HFFc6 (cell line): ENCODE results near the gene FDPS. TPM values are rescaled to one million over a fixed set of nuclear protein-coding genes. Genes with fewer than 3 reads are reported as not detected.

Experiments
- DNase-seq: peaks from one replicate; pipeline ENCODE4 v3.0.0-alpha.2; 2018
- H3K27ac Mint-ChIP-seq: 2 replicates; pipeline ENCODE4 v1.8.0; 2020; ENCODE audit warnings: mild to moderate bottlenecking, mixed read lengths
- H3K27me3 Mint-ChIP-seq: 2 replicates; pipeline ENCODE4 v1.8.0; 2021; ENCODE audit warnings: mild to moderate bottlenecking, moderate library complexity, mixed read lengths; ENCODE audit not compliant: insufficient read depth
- H3K36me3 Mint-ChIP-seq: 2 replicates; pipeline ENCODE4 v1.8.0; 2021; ENCODE audit warnings: low read depth, mixed read lengths
- H3K4me1 Mint-ChIP-seq: 2 replicates; pipeline ENCODE4 v1.8.0; 2020; ENCODE audit warnings: low read depth, mixed read lengths
- H3K4me3 Mint-ChIP-seq: 2 replicates; pipeline ENCODE4 v1.8.0; 2020; ENCODE audit warnings: mild to moderate bottlenecking, moderate library complexity, mixed read lengths
- H3K9me3 Mint-ChIP-seq: 2 replicates; pipeline ENCODE4 v1.8.0; 2020; ENCODE audit warnings: mild to moderate bottlenecking, mixed read lengths
- CTCF ChIP-seq: fragments of 200-600 bp; sonication (generic); IDR thresholded peaks from 2 replicates; pipeline ENCODE4 v1.5.0; 2021; ENCODE audit warnings: antibody characterized with exemption, mild to moderate bottlenecking
- total RNA-seq, 6 experiments: library from RNA; stranded (reverse); fragmentation: NEBNext Ultra II Directional; extraction: Animal tissue kit (Norgen Biotek cat#: 25700); gene quantifications; 2 replicates in 1 of 6; 3 replicates in 5 of 6; pipeline ENCODE4 v1.2.3, GENCODE V29; 2021

Gene FDPS
- total RNA-seq, 6 experiments from 2014 or later, result 117 to 147 (median 127) TPM

GRCh38 chr1:155309423-155310021 lies 856 bp downstream of the FDPS start:
- H3K27me3 Mint-ChIP-seq, result peaks cover 9% of the 10 kb centered on the region
- H3K36me3 Mint-ChIP-seq, result 0 out of 2 replicates have a peak, but pooled peaks cover 4% of the 10 kb centered on the region
- no peaks in the 10 kb centered on the region for H3K9me3 Mint-ChIP-seq
- peak overlapping the region; percentile 99 for H3K4me3 Mint-ChIP-seq
- DNase-seq, result no peak
- H3K4me1 Mint-ChIP-seq, result peaks cover 31% of the 10 kb centered on the region
- no peak for TF ChIP-seq CTCF
- H3K27ac Mint-ChIP-seq, result peak overlapping the region; percentile 95

- 0 out of 2 replicates have a peak, but pooled peaks cover 4% of the 10 kb centered on the region for H3K36me3 Mint-ChIP-seq
- peaks cover 1% of the 10 kb centered on the region for H3K27me3 Mint-ChIP-seq
- DNase-seq, result no peak
- peaks cover 22% of the 10 kb centered on the region for H3K4me1 Mint-ChIP-seq
- H3K27ac Mint-ChIP-seq, result peak overlapping the region; percentile 32; the same call in 1 of the 2 replicates
- no peak for TF ChIP-seq CTCF
- H3K4me3 Mint-ChIP-seq, result no peak overlapping the region; the same call in 1 of the 2 replicates
- H3K9me3 Mint-ChIP-seq, result no peaks in the 10 kb centered on the region
These were observed 4.6 kb downstream of the FDPS start for GRCh38 chr1:155313261-155313660.

- H3K27me3 Mint-ChIP-seq, result peaks cover 2% of the 10 kb centered on the region
- no peaks in the 10 kb centered on the region for H3K9me3 Mint-ChIP-seq
- no peak overlapping the region for H3K27ac Mint-ChIP-seq
- no peak overlapping the region for H3K4me3 Mint-ChIP-seq
- no peak for TF ChIP-seq CTCF
- DNase-seq, result no peak
- no peaks in the 10 kb centered on the region for H3K36me3 Mint-ChIP-seq
- peaks cover 29% of the 10 kb centered on the region for H3K4me1 Mint-ChIP-seq
These were observed 8.3 kb downstream of the FDPS start for GRCh38 chr1:155316922-155317321.

- peaks cover 2% of the 10 kb centered on the region for H3K27me3 Mint-ChIP-seq
- H3K36me3 Mint-ChIP-seq, result no peaks in the 10 kb centered on the region
- H3K4me3 Mint-ChIP-seq, result no peak overlapping the region
- peaks cover 35% of the 10 kb centered on the region for H3K4me1 Mint-ChIP-seq
- no peaks in the 10 kb centered on the region for H3K9me3 Mint-ChIP-seq
- H3K27ac Mint-ChIP-seq, result no peak overlapping the region
- TF ChIP-seq CTCF, result no peak
- DNase-seq, result no peak
These were observed 9.4 kb downstream of the FDPS start for GRCh38 chr1:155318082-155318481.

- Mint-ChIP-seq H3K4me1 (peaks cover 29% of the 10 kb centered on the region), H3K9me3 (no peaks in the 10 kb centered on the region), H3K4me3 (peak overlapping the region; percentile 96; the same call in 1 of the 2 replicates), H3K27ac (peak overlapping the region; percentile 42; the same call in 1 of the 2 replicates), H3K36me3 (no peaks in the 10 kb centered on the region), H3K27me3 (peaks cover 7% of the 10 kb centered on the region)
- DNase-seq, result no peak
- TF ChIP-seq CTCF, result no peak
These were observed 10.9 kb downstream of the FDPS start for GRCh38 chr1:155319536-155319935.
